Endothelial cell of umbilical vein (primary cell): ENCODE data around the gene CXCR6. TPM values are rescaled to one million over a fixed set of nuclear protein-coding genes. Genes with fewer than 3 reads are reported as not detected.

Experiments used
- BruUV-seq: library from RNA; stranded (reverse); fragments of 400-500 nt; replicated peaks from 2 replicates; lab custom pipeline; 2021; lab: Mats Ljungman, UMichigan
- CTCF ChIA-PET: fragments of 300-600, 350-600 bp; sonication (Branson Sonifier 250); formaldehyde crosslinking; loops from one replicate; lab custom pipeline; 2021; ENCODE audit warnings: antibody characterized with exemption, inconsistent platforms; lab: Charles Lee
- POLR2A ChIA-PET: fragments of 300-600, 350-600 bp; sonication (Branson Sonifier 250); formaldehyde crosslinking; loops from one replicate; lab custom pipeline; 2021; ENCODE audit warnings: antibody characterized with exemption, inconsistent platforms; lab: Charles Lee
- DNase-seq: peaks from one replicate; pipeline ENCODE4 v3.0.0-alpha.2; 2011; ENCODE audit warnings: low read depth, low spot score
- FAIRE-seq: peaks from 2 replicates; lab custom pipeline; 2011; peaks lifted over from hg19 to GRCh38; lab: Jason Lieb, UNC
- H2AFZ ChIP-seq: 2 replicates; pipeline ENCODE4 v1.6.0; 2012; ENCODE audit warnings: low read depth, low read length, control low read depth, inconsistent platforms
- H3K27ac ChIP-seq: 2 replicates; pipeline ENCODE4 v1.5.1; 2011; ENCODE audit warnings: low read depth, mild to moderate bottlenecking, control low read depth, low read length, moderate library complexity; ENCODE audit not compliant: insufficient read depth
- H3K27me3 ChIP-seq, 2 experiments: 2 replicates each; pipeline versions ENCODE4 v1.6.0 to v1.6.1; 2011; ENCODE audit warnings: low read length in 2 of 2, mixed read lengths in 1 of 2; ENCODE audit not compliant: control insufficient read depth in 2 of 2, insufficient read depth in 2 of 2
- H3K36me3 ChIP-seq, 2 experiments: 2 replicates in 1 of 2; 3 replicates in 1 of 2; pipeline ENCODE4 v1.5.1; 2011; ENCODE audit warnings: low read length in 2 of 2, mild to moderate bottlenecking in 1 of 2, moderate library complexity in 1 of 2; ENCODE audit not compliant: control insufficient read depth in 2 of 2, insufficient read depth in 2 of 2; ENCODE audit errors: extremely low read depth in 1 of 2
- H3K4me1 ChIP-seq: 3 replicates; pipeline ENCODE4 v1.5.1; 2011; ENCODE audit warnings: mild to moderate bottlenecking, low read length; ENCODE audit not compliant: control insufficient read depth, insufficient read depth; ENCODE audit errors: extremely low read depth
- H3K4me2 ChIP-seq: 2 replicates; pipeline ENCODE4 v1.6.1; 2011; ENCODE audit warnings: low read length, control low read depth, mixed read lengths; ENCODE audit not compliant: insufficient read depth
- H3K4me3 ChIP-seq, 3 experiments: fragments of 200-600 bp in 1 of 3; sonication (generic), shearing (Covaris generic) in 1 of 3; replicated peaks in 1 of 3; 2 replicates each; pipeline ENCODE4 v1.5.1; 2011 to 2016; ENCODE audit warnings: control low read depth in 3 of 3, low read length in 3 of 3, mild to moderate bottlenecking in 2 of 3, inconsistent platforms in 1 of 3, low read depth in 1 of 3, moderate library complexity in 1 of 3; ENCODE audit not compliant: insufficient read depth in 1 of 3
- H3K79me2 ChIP-seq: 2 replicates; pipeline ENCODE4 v1.6.0; 2012; ENCODE audit warnings: low read length, inconsistent platforms; ENCODE audit not compliant: control insufficient read depth, insufficient read depth
- H3K9ac ChIP-seq: replicated peaks from 2 replicates; pipeline ENCODE3; 2011; ENCODE audit warnings: low read length, control low read depth; ENCODE audit not compliant: insufficient read depth; ENCODE audit errors: extremely low read depth
- H3K9me1 ChIP-seq: replicated peaks from 3 replicates; pipeline ENCODE4 v1.6.0; 2011; ENCODE audit warnings: mild to moderate bottlenecking, low read length; ENCODE audit not compliant: control insufficient read depth, insufficient read depth; ENCODE audit errors: extremely low read depth
- H3K9me3 ChIP-seq: replicated peaks from 2 replicates; pipeline ENCODE4 v1.5.1; 2012; ENCODE audit warnings: low read length, inconsistent platforms; ENCODE audit not compliant: control insufficient read depth, insufficient read depth
- H4K20me1 ChIP-seq: replicated peaks from 2 replicates; pipeline ENCODE3; 2011; ENCODE audit warnings: mild to moderate bottlenecking, low read length; ENCODE audit not compliant: control insufficient read depth, insufficient read depth; ENCODE audit errors: extremely low read depth
- EZH2 ChIP-seq: IDR thresholded peaks from 2 replicates; pipeline ENCODE4 v1.6.1; 2012; ENCODE audit warnings: borderline replicate concordance, low read depth, mild to moderate bottlenecking, moderate library complexity, low read length, inconsistent platforms; ENCODE audit not compliant: severe bottlenecking
- FOS ChIP-seq: IDR thresholded peaks from 2 replicates; pipeline ENCODE4 v1.6.1; 2011; ENCODE audit warnings: mild to moderate bottlenecking, low read length, moderate library complexity, borderline replicate concordance; ENCODE audit not compliant: insufficient read depth
- GATA2 ChIP-seq: IDR thresholded peaks from 2 replicates; pipeline ENCODE4 v1.7.0; 2011; ENCODE audit warnings: low read depth, mild to moderate bottlenecking, moderate library complexity, mixed read lengths, low read length; ENCODE audit not compliant: insufficient read length, insufficient read depth
- JUN ChIP-seq: IDR thresholded peaks from 2 replicates; pipeline ENCODE4 v1.6.1; 2011; ENCODE audit warnings: borderline replicate concordance, low read depth; ENCODE audit not compliant: insufficient read length, insufficient read depth
- MYC ChIP-seq: IDR thresholded peaks from one replicate; pipeline ENCODE4 v1.6.1; 2011; ENCODE audit warnings: mild to moderate bottlenecking, low read depth, low read length
- POLR2A ChIP-seq: IDR thresholded peaks from 2 replicates; pipeline ENCODE4 v1.6.1; 2012; ENCODE audit warnings: low read depth, mild to moderate bottlenecking, control low read depth, low read length
- POLR2AphosphoS5 ChIP-seq: IDR thresholded peaks from 2 replicates; pipeline ENCODE4 v1.6.1; 2012; ENCODE audit warnings: low read depth, mild to moderate bottlenecking, control low read depth, low read length, moderate library complexity; ENCODE audit not compliant: insufficient read depth
- dilution Hi-C: fragments of 300-500 bp; cut with MboI; formaldehyde crosslinking; loops from one replicate; pipeline ENCODE4 v1.15.0; 2019; ENCODE audit warnings: low sequenced_read_pairs; ENCODE audit not compliant: extremely low pct_ligation_motif_present
- intact Hi-C: fragments of 100-400 bp; cut with micrococcal nuclease; formaldehyde crosslinking; loops from one replicate; pipeline ENCODE4 v1.10.0; 2022
- polyA plus RNA-seq, 4 experiments: library from polyadenylated mRNA; depleted of rRNA in 3 of 4; stranded (reverse) in 3 of 4; unstranded in 1 of 4; fragments of >200 nt; gene quantifications; 2 replicates each; pipeline versions ENCODE4 v1.2.1 to v1.2.3, GENCODE V29; 2011 to 2012; ENCODE audit warnings: missing spikeins in 1 of 4
- total RNA-seq: library from RNA; stranded (reverse); gene quantifications from 2 replicates; pipeline ENCODE4 v1.2.3, GENCODE V29; 2021
- TF ChIP-seq, protein P1 (sequence below), 2 donors: IDR thresholded peaks; 1 replicate in 1 of 2; 2 replicates in 1 of 2; pipeline ENCODE4 v1.5.1; 2011; ENCODE audit warnings: low read length in 2 of 2, mild to moderate bottlenecking in 2 of 2, moderate library complexity in 2 of 2, control low read depth in 1 of 2, inconsistent platforms in 1 of 2, low read depth in 1 of 2; ENCODE audit not compliant: insufficient read depth in 1 of 2; ENCODE audit errors: extremely low read depth in 1 of 2
- TF ChIP-seq, protein P2 (sequence below): IDR thresholded peaks from 2 replicates; pipeline ENCODE4 v1.6.1; 2011; ENCODE audit not compliant: insufficient read depth, insufficient read length

Gene CXCR6
- total and polyA plus RNA-seq, 2 donors (not counting 3 experiments of a cell fraction or from before 2014, with no cell fraction given) = not detected

- Histone ChIP-seq H4K20me1 (no peaks in the 10 kb centered on the region), H3K9me1 (no peaks in the 10 kb centered on the region), H3K27me3 (no peaks in the 10 kb centered on the region), H3K36me3 (peaks cover 15 to 71% of the 10 kb centered on the region in 2 experiments), H3K9me3 (no peaks in the 10 kb centered on the region), H2AFZ (no peak overlapping the region), H3K79me2 (no peaks in the 10 kb centered on the region), H3K27ac (no peak overlapping the region), H3K4me1 (no peaks in the 10 kb centered on the region), H3K9ac (no peak overlapping the region), H3K4me3 (no peak overlapping the region), H3K4me2 (no peak overlapping the region)
- intact Hi-C loops (no loop called here), dilution Hi-C loops (no loop called here)
- CTCF ChIA-PET = interaction anchor here (1.1 to 4.8 kb wide), 3 partner anchors 12 to 128 kb away, joined by 3 to 22 read pairs (median 4); no protein-coding TSS in a partner anchor
- TF ChIP-seq, protein P1, sequence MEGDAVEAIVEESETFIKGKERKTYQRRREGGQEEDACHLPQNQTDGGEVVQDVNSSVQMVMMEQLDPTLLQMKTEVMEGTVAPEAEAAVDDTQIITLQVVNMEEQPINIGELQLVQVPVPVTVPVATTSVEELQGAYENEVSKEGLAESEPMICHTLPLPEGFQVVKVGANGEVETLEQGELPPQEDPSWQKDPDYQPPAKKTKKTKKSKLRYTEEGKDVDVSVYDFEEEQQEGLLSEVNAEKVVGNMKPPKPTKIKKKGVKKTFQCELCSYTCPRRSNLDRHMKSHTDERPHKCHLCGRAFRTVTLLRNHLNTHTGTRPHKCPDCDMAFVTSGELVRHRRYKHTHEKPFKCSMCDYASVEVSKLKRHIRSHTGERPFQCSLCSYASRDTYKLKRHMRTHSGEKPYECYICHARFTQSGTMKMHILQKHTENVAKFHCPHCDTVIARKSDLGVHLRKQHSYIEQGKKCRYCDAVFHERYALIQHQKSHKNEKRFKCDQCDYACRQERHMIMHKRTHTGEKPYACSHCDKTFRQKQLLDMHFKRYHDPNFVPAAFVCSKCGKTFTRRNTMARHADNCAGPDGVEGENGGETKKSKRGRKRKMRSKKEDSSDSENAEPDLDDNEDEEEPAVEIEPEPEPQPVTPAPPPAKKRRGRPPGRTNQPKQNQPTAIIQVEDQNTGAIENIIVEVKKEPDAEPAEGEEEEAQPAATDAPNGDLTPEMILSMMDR (IDR thresholded peaks at IDR 0.05; ENCODE audit: extremely low read depth in 1 of 2, insufficient read depth in 1 of 2, low read depth in 1 of 2, low read length in 2 of 2) = no peak
- TF ChIP-seq JUN (no peak), GATA2 (no peak), POLR2A (no peak), EZH2 (no peak), POLR2AphosphoS5 (no peak), MYC (no peak), FOS (no peak)
- TF ChIP-seq, protein P2, sequence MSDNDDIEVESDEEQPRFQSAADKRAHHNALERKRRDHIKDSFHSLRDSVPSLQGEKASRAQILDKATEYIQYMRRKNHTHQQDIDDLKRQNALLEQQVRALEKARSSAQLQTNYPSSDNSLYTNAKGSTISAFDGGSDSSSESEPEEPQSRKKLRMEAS = no peak
- DNase-seq (no peak), FAIRE-seq (no peak)
- POLR2A ChIA-PET = no interaction called here
- BruUV-seq = no TSS peak
Measured at GRCh38 chr3:45950686-45951600, 7.7 kb downstream of the CXCR6 start.
